Fibroblast of gingiva (primary cell): ENCODE measurements around the gene TUT4.

Source experiments
- DNase-seq: peaks from one replicate; pipeline ENCODE4 v3.0.0-alpha.2; 2011; ENCODE audit warnings: low read depth

TUT4 gene

DNA sequence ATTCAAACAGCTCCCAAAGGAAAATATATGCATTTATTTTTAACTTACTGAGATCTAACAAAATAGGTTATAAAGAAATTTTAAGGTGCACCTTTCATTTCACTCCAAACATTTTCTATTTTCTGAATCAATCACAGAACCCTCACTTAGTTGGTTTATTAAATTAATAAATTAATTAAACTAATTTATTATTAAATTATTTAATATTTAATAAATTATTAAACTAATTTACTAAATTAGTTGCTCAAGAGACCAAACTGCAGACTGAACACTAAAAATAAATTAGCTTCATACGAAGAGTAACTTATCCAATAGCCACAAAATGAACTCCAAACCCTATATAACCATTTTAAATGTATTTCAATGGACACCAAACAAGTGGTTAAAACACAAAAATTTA, 80.5 kb downstream of the TUT4 start:
- no peak for DNase-seq

- no peak for DNase-seq
These were observed 83.8 kb downstream of the TUT4 start for GRCh38 chr1:52469108-52469507.

DNA sequence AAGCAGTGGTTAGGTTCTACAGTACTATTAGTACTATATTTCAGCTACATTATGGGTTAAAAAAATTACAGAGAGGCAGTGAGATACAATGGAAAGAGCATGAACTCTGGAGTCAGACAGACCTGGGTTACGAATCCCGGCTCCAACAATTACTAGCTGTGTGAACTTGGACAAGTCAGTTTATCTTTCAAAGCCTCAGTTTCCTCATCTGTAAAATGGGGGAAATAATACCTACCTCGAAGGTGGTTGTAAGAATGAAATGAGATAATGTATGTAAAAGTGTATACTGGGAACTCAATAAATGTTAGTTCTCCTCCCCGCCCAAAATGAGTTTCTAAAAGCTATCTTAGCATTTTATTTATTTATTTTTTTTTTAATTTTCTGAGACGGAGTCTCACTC, 89.0 kb downstream of the TUT4 start:
- no peak for DNase-seq

GRCh38 chr1:52461821-52462220, 91.1 kb downstream of the TUT4 start:
- DNase-seq: no peak

DNA sequence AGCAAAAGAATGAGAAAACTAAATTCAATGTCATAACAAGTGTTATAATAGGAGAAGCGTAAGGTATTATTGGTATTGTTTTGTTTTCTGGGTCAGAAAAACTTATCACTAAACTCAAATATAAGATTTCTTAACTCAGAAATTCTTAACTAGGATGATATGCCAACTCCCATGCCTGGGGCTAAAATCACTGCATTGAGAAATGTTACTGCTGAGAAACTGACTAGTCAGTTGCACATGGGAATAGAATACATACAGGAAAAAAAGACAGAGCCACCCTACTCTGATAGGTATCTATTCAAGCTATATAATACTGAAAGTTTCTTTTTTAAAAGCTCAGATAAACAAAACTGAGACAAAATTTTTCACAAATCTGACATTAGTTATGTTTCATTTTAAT, 92.2 kb downstream of the TUT4 start:
- peak; percentile 45 for DNase-seq

DNA sequence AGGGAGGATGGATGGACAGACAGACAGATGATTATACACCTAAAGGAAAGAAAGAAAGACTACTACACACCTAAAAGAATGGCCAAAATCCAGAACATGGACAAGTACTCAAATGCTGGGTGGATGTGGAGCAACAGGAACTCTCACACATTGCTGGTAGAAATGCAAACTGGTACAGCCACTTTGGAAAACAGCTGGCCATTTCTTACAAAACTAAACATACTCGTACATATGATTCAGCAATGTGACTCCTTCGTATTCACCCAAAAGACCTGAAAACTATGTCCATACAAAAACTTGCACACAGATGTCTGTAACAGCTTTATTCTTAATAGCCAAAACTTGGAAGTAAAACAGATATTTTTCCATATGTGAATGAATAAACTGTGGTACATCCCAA, 97.2 kb downstream of the TUT4 start:
- DNase-seq: no peak

GRCh38 chr1:52454779-52455178, 98.1 kb downstream of the TUT4 start:
- DNase-seq: no peak

DNA sequence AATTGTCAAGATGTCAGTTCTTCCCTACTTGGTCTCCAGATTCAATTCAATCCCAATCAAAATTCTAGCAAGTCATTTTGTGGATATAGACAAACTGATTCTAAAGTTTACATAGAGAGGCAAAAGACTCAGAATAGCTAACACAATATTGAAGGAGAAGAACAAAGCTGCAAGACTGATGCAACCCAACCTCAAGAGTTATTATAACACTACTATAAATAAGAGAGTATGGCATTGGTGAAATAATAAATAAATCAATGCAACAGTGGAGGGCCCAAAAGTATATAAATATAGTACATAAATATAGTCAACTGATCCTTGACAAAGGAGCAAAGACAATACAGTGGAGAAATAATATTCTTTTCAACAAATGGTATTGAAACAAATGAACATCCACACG, 98.8 kb downstream of the TUT4 start:
- DNase-seq: no peak

GRCh38 chr1:52444463-52444862, 108.4 kb downstream of the TUT4 start:
- no peak for DNase-seq

DNA sequence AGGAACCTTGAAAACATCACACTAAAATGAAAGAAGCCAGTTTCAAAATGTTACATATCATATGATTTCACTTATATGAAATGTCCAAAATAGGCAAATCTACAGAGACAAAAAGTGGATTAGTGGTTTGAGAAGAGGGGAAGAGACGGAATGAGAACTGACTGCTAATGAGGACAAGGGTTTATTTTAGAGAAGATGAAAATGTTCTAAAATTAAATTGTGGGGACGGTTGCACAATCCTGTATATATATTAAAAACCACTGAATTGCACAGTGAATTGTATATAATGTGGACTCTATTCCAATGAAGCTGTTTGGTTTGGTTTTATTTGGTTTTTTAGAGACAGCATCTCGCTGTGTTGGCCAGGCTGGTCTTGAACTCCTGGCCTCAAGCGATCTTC, 112.9 kb downstream of the TUT4 start:
- no peak for DNase-seq

- DNase-seq: no peak
These were observed 116.1 kb downstream of the TUT4 start for GRCh38 chr1:52436817-52437216.

DNA sequence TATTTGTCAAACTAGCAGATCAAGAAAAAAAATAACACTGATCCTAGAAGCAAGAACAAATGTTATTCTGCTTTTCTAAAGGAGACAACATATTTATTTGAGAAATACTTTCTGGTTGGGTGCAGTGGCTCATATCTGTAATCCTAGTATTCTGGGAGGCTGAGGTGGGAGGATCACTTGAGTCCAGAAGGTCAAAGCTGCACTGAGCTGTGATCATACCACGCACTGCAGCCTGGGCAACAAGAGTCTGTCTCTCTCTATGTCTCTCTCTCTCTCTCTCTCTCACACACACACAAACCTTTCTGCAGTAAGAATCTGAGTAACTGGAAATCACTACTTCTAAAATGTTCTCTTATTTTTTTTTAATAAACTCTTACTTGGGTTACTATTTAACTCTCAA, 117.2 kb downstream of the TUT4 start:
- no peak for DNase-seq

DNA sequence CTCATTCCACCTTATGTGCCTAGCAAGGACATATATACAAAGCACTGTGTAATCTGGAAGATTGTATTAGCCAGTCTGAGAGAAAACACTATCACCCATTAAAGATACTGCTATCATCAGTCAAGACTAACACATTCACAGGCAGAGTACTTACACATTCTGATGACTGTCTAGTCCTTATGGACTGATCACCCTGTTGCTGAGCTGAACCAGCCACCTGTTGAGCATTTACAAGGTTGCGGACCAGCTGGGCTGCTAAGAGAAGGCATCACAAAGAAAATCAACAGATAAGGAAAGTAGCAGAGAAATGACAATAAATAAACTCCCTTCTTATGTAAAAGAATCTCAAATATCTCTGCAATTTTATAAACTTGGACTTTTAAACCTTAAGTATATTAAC, 117.7 kb downstream of the TUT4 start:
- no peak for DNase-seq

GRCh38 chr1:52432807-52433206, 120.1 kb downstream of the TUT4 start:
- no peak for DNase-seq

- no peak for DNase-seq
These were observed 125.7 kb downstream of the TUT4 start for GRCh38 chr1:52427152-52427551.

GRCh38 chr1:52426371-52426770, 126.5 kb downstream of the TUT4 start:
- no peak for DNase-seq

GRCh38 chr1:52424813-52425212, 128.1 kb downstream of the TUT4 start:
- no peak for DNase-seq

DNA sequence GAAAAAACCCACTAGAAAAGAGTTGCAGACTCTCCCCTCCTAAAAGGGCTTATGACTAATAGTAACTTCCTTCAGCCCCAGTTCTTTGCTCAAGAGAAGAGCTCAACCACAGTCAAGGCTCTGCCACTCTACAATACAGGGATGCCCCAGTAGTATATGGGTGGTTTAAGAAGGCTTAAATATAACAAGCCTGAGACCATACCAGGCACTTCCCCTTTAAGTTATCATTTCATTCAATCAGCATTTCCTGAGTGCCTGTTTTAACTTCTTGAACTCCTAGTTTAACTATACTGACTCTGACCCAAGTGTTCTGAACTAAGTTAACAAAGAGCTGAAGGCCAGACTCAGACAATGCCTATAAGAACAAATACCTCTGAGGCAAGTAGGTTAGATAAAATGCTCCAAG, 128.7 kb downstream of the TUT4 start:
- DNase-seq: no peak

DNA sequence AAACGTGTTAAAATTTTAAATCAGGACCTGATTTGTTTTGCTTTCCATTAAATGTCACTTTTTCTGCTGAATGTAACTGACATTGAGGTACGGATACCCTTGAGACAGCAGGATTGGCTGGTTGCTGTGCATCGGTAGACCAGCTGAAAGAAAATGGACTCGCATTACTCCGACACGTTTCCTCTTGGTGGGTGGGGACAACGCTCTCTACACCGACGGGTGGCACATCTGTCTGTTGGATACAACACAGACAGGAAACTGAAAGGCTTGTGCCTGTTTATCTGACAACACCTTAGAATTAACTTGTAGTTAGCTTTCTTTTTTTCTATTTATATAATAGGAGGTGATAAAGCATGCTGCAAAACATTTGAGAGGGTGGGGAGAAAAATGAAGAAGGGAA, 129.1 kb downstream of the TUT4 start:
- no peak for DNase-seq

DNA sequence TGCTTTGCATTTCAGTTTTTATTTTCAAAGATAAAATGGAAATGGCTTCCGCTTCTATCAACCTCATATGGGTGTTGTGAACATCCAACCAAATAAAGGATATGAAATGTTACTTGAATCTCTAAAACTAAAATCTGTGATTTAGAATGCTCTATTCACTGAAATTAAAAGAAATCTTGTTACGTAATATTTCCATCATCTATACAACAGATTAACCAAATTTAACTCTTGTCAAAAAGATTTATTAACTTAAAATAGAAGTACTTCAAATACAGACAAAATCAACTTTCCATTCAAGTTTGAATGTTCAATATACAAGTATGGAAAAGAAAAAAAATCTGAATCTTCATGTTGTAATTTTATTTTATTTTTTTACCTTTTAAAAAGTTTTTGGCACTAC, 129.8 kb downstream of the TUT4 start:
- DNase-seq: no peak

- DNase-seq: no peak
These were observed 132.2 kb downstream of the TUT4 start for GRCh38 chr1:52420713-52421112.

- DNase-seq: no peak
These were observed 136.1 kb downstream of the TUT4 start for GRCh38 chr1:52416811-52417210.

DNA sequence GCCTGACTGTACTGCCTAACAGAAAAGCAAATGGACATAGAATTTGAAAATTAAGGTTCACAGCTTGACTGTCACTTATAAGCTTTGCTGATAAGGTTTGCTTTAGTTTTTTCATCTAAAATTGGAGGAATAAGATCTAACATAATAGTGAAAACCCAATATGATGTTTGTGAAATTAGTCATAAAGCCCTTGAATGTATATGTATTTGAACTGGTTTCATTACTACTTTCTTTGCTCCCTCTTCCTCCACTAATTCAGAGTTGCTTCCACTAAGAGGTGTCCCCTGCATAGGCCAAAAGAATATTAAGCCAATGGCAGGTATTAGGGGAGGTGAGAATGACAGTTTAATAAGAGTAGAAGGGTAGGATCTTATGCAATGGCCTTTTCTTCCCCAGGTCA, 137.9 kb downstream of the TUT4 start:
- no peak for DNase-seq

GRCh38 chr1:52413410-52413989, 139.4 kb downstream of the TUT4 start:
- peak; percentile 3 for DNase-seq

DNA sequence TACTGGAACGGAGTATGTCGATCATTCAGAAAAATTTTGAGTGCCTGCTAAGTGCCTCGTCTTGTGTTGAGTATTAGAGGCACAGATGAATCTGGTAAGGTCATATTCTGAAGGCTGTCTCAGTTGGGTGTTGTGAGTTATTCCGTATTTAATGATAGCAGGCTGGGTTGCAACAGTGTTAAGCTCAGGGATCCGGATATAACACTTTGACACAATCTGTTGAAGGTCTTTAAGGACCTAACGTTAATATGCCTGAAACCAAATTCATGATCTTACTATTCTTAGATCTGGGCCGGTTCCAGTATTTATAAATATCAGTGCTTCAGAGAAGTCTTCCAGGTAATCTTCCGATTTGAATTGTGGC, 147.9 kb downstream of the TUT4 start:
- no peak for DNase-seq
